ENCODE results near the gene GNB1L. TPM values are rescaled to one million over a fixed set of nuclear protein-coding genes. Genes with fewer than 3 reads are reported as not detected.

Gene GNB1L
- total and polyA plus RNA-seq, 9 of the 15 experiments (the other 6 are each of a cell fraction or from before 2014, with no cell fraction given) = 0.56 to 50.5 (median 10.2) TPM

DNA sequence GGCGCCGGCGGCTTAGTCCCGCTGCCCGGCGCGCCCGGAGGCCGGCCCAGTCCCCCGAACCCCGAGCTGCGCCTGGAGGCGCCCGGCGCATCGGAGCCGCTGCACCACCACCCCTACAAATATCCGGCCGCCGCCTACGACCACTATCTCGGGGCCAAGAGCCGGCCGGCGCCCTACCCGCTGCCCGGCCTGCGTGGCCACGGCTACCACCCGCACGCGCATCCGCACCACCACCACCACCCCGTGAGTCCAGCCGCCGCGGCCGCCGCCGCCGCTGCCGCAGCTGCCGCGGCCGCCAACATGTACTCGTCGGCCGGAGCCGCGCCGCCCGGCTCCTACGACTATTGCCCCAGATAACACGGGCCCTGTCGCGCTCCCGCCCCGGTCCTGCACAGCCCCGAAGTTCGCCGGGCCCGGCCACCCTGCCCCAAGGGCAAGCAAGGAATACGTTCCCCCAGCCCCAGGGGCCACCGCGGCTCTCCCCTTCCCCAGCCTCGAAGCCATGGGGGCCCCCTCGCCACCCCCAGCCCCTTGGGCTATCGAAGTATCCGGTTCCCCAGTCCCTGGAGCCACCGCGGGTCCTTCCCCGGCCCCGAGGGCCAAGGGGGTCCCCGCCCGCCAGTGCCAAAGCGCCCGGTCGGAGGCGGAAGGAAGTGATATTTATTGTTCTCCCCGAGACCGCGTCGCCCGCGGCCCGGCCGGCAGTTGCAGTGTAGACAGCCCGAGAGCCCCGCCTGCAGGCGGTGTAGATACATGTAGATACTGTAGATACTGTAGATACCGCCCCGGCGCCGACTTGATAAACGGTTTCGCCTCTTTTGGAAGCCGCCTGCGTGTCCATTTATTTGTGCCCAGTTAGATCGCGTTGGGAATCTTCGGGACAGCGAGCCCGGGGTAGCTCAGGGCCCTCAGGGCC is 87.9 kb downstream of the GNB1L start (continued):
- TF ChIP-seq, protein P1, sequence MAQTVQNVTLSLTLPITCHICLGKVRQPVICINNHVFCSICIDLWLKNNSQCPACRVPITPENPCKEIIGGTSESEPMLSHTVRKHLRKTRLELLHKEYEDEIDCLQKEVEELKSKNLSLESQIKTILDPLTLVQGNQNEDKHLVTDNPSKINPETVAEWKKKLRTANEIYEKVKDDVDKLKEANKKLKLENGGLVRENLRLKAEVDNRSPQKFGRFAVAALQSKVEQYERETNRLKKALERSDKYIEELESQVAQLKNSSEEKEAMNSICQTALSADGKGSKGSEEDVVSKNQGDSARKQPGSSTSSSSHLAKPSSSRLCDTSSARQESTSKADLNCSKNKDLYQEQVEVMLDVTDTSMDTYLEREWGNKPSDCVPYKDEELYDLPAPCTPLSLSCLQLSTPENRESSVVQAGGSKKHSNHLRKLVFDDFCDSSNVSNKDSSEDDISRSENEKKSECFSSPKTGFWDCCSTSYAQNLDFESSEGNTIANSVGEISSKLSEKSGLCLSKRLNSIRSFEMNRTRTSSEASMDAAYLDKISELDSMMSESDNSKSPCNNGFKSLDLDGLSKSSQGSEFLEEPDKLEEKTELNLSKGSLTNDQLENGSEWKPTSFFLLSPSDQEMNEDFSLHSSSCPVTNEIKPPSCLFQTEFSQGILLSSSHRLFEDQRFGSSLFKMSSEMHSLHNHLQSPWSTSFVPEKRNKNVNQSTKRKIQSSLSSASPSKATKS (CRISPR knock-in tag; IDR thresholded peaks at IDR 0.05) = no peak
- no peak for TF ChIP-seq MTA2 (IDR thresholded peaks at IDR 0.05; ENCODE audit: low read depth)
- TF ChIP-seq, protein P2, sequence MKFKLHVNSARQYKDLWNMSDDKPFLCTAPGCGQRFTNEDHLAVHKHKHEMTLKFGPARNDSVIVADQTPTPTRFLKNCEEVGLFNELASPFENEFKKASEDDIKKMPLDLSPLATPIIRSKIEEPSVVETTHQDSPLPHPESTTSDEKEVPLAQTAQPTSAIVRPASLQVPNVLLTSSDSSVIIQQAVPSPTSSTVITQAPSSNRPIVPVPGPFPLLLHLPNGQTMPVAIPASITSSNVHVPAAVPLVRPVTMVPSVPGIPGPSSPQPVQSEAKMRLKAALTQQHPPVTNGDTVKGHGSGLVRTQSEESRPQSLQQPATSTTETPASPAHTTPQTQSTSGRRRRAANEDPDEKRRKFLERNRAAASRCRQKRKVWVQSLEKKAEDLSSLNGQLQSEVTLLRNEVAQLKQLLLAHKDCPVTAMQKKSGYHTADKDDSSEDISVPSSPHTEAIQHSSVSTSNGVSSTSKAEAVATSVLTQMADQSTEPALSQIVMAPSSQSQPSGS (CRISPR knock-in tag; IDR thresholded peaks at IDR 0.05) = no peak
- no peak for TF ChIP-seq ZKSCAN3 (CRISPR knock-in tag; IDR thresholded peaks at IDR 0.05)
- no peak for TF ChIP-seq ZNF77 (CRISPR knock-in tag; IDR thresholded peaks at IDR 0.05)
- no peak for TF ChIP-seq SIRT6 (IDR thresholded peaks at IDR 0.05; ENCODE audit: low read depth, low read length)
- TF ChIP-seq, protein P3, sequence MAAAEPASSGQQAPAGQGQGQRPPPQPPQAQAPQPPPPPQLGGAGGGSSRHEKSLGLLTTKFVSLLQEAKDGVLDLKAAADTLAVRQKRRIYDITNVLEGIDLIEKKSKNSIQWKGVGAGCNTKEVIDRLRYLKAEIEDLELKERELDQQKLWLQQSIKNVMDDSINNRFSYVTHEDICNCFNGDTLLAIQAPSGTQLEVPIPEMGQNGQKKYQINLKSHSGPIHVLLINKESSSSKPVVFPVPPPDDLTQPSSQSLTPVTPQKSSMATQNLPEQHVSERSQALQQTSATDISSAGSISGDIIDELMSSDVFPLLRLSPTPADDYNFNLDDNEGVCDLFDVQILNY (CRISPR knock-in tag; IDR thresholded peaks at IDR 0.05) = no peak
- no peak for TF ChIP-seq CBX5 (IDR thresholded peaks at IDR 0.05; ENCODE audit: borderline replicate concordance, low read depth)
- TF ChIP-seq, protein P4, sequence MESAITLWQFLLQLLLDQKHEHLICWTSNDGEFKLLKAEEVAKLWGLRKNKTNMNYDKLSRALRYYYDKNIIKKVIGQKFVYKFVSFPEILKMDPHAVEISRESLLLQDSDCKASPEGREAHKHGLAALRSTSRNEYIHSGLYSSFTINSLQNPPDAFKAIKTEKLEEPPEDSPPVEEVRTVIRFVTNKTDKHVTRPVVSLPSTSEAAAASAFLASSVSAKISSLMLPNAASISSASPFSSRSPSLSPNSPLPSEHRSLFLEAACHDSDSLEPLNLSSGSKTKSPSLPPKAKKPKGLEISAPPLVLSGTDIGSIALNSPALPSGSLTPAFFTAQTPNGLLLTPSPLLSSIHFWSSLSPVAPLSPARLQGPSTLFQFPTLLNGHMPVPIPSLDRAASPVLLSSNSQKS (CRISPR knock-in tag; IDR thresholded peaks at IDR 0.05) = no peak
- TF ChIP-seq, protein P5, sequence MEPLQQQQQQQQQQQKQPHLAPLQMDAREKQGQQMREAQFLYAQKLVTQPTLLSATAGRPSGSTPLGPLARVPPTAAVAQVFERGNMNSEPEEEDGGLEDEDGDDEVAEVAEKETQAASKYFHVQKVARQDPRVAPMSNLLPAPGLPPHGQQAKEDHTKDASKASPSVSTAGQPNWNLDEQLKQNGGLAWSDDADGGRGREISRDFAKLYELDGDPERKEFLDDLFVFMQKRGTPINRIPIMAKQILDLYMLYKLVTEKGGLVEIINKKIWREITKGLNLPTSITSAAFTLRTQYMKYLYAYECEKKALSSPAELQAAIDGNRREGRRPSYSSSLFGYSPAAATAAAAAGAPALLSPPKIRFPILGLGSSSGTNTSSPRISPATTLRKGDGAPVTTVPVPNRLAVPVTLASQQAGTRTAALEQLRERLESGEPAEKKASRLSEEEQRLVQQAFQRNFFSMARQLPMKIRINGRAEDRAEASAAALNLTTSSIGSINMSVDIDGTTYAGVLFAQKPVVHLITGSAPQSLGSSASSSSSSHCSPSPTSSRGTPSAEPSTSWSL (CRISPR knock-in tag; IDR thresholded peaks at IDR 0.05; ENCODE audit: borderline replicate concordance) = no peak
- TF ChIP-seq NR1H2 (CRISPR knock-in tag; IDR thresholded peaks at IDR 0.05) = no peak
- TF ChIP-seq KDM5B (IDR thresholded peaks at IDR 0.05; ENCODE audit: insufficient replicate concordance, low read depth, low read length) = peak; percentile 44
- TF ChIP-seq FUS (optimal IDR thresholded peaks at IDR 0.05; ENCODE audit: low read depth, low read length) = no peak
- TF ChIP-seq ETV6 (IDR thresholded peaks at IDR 0.05; ENCODE audit: borderline replicate concordance in 1 of 2, low read depth in 2 of 2, low read length in 1 of 2) = no peak
- TF ChIP-seq ETV6 (CRISPR knock-in tag; IDR thresholded peaks at IDR 0.05; ENCODE audit: borderline replicate concordance) = no peak
- TF ChIP-seq ZNF436 (CRISPR knock-in tag; IDR thresholded peaks at IDR 0.05) = no peak
- no peak for TF ChIP-seq NONO (IDR thresholded peaks at IDR 0.05; ENCODE audit: low read depth in 2 of 2, low read length in 1 of 2)
- TF ChIP-seq PHTF2 (CRISPR knock-in tag; IDR thresholded peaks at IDR 0.05) = no peak
- TF ChIP-seq GATAD2A (IDR thresholded peaks at IDR 0.05) = 0 out of 2 replicates have a peak, but pooled peaks have one; percentile 10
- TF ChIP-seq MCM7 (IDR thresholded peaks at IDR 0.05) = no peak
